Mesothelial cell of epicardium (in vitro differentiated cells): Measurements from ENCODE around the gene ELN. TPM values are rescaled to one million over a fixed set of nuclear protein-coding genes. Genes with fewer than 3 reads are reported as not detected.

ENCODE experiments used
- DNase-seq, 2 experiments: peaks; one replicate each; pipeline ENCODE4 v3.0.0; 2021; ENCODE audit warnings: low spot score in 2 of 2; ENCODE audit not compliant: unreplicated experiment in 2 of 2
- H3K27ac Mint-ChIP-seq: 2 replicates; pipeline ENCODE4 v1.8.0; 2021; ENCODE audit warnings: mixed read lengths
- H3K27me3 Mint-ChIP-seq: 2 replicates; pipeline ENCODE4 v1.8.0; 2021; ENCODE audit warnings: low read depth, mixed read lengths
- H3K36me3 Mint-ChIP-seq: 2 replicates; pipeline ENCODE4 v1.8.0; 2021; ENCODE audit warnings: mixed read lengths
- H3K4me1 Mint-ChIP-seq: 2 replicates; pipeline ENCODE4 v1.8.0; 2021; ENCODE audit warnings: mixed read lengths
- H3K4me3 Mint-ChIP-seq: 2 replicates; pipeline ENCODE4 v1.8.0; 2021; ENCODE audit warnings: mild to moderate bottlenecking, moderate library complexity, mixed read lengths
- H3K9me3 Mint-ChIP-seq: 2 replicates; pipeline ENCODE4 v1.8.0; 2021; ENCODE audit warnings: mixed read lengths
- CTCF ChIP-seq: fragments of 200-600 bp; sonication (generic); IDR thresholded peaks from one replicate; pipeline ENCODE4 v1.5.0; 2021; ENCODE audit warnings: antibody characterized with exemption; ENCODE audit not compliant: unreplicated experiment
- total RNA-seq: library from RNA; stranded (reverse); gene quantifications from 3 replicates; pipeline ENCODE4 v1.2.1, GENCODE V29; 2021

The ELN gene
- total RNA-seq, 1 donor from 2014 or later = 32.9 TPM

- peaks cover 6% of the 10 kb centered on the region for H3K36me3 Mint-ChIP-seq
- no peak overlapping the region for H3K27ac Mint-ChIP-seq
- H3K9me3 Mint-ChIP-seq = peaks cover 24% of the 10 kb centered on the region
- no peak overlapping the region for H3K4me3 Mint-ChIP-seq
- no peak for TF ChIP-seq CTCF
- no peaks in the 10 kb centered on the region for H3K27me3 Mint-ChIP-seq
- DNase-seq = no peak
- H3K4me1 Mint-ChIP-seq = peaks cover 34% of the 10 kb centered on the region
Observed at GRCh38 chr7:73995330-73995729, 32.6 kb upstream of the ELN start.

- Mint-ChIP-seq H3K4me3 (no peak overlapping the region), H3K4me1 (peaks cover 33% of the 10 kb centered on the region), H3K27ac (no peak overlapping the region), H3K36me3 (peaks cover 5% of the 10 kb centered on the region), H3K9me3 (peaks cover 22% of the 10 kb centered on the region), H3K27me3 (no peaks in the 10 kb centered on the region)
- no peak for TF ChIP-seq CTCF
- DNase-seq = no peak
Observed at GRCh38 chr7:73995821-73996511, 32.0 kb upstream of the ELN start.

- Mint-ChIP-seq H3K4me3 (no peak overlapping the region), H3K4me1 (peaks cover 32% of the 10 kb centered on the region), H3K36me3 (peaks cover 4% of the 10 kb centered on the region), H3K9me3 (peaks cover 21% of the 10 kb centered on the region), H3K27me3 (no peaks in the 10 kb centered on the region), H3K27ac (peak overlapping the region; percentile 70)
- no peak for DNase-seq
- TF ChIP-seq CTCF = no peak
Observed at GRCh38 chr7:73997056-73997455, 30.9 kb upstream of the ELN start.

- Mint-ChIP-seq H3K9me3 (peaks cover 11% of the 10 kb centered on the region), H3K4me1 (peaks cover 29% of the 10 kb centered on the region), H3K36me3 (peaks cover 2% of the 10 kb centered on the region), H3K27me3 (no peaks in the 10 kb centered on the region), H3K4me3 (no peak overlapping the region), H3K27ac (peak overlapping the region; percentile 79)
- DNase-seq = no peak
- TF ChIP-seq CTCF = no peak
Observed at GRCh38 chr7:73999664-74000435, 28.1 kb upstream of the ELN start.

GRCh38 chr7:74000489-74001149 lies 27.4 kb upstream of the ELN start:
- H3K9me3 Mint-ChIP-seq = peaks cover 3% of the 10 kb centered on the region

More at GRCh38 chr7:74000489-74001149, 27.4 kb upstream of the ELN start:
- H3K36me3 Mint-ChIP-seq = no peaks in the 10 kb centered on the region
- H3K4me1 Mint-ChIP-seq = peaks cover 31% of the 10 kb centered on the region
- peak overlapping the region; percentile 72 for H3K27ac Mint-ChIP-seq
- no peaks in the 10 kb centered on the region for H3K27me3 Mint-ChIP-seq
- no peak for TF ChIP-seq CTCF
- DNase-seq = no peak
- H3K4me3 Mint-ChIP-seq = no peak overlapping the region
